SH-SY5Y (cell line): ENCODE results near the gene ASCC1.

ENCODE experiments used
- GATA2 ChIP-seq: IDR thresholded peaks from 2 replicates; pipeline ENCODE4 v1.6.1; 2011; ENCODE audit warnings: mild to moderate bottlenecking, low read depth, low read length
- GATA3 ChIP-seq: IDR thresholded peaks from 2 replicates; pipeline ENCODE4 v1.6.1; 2011; ENCODE audit warnings: low read depth, mild to moderate bottlenecking, low read length, moderate library complexity

DNA sequence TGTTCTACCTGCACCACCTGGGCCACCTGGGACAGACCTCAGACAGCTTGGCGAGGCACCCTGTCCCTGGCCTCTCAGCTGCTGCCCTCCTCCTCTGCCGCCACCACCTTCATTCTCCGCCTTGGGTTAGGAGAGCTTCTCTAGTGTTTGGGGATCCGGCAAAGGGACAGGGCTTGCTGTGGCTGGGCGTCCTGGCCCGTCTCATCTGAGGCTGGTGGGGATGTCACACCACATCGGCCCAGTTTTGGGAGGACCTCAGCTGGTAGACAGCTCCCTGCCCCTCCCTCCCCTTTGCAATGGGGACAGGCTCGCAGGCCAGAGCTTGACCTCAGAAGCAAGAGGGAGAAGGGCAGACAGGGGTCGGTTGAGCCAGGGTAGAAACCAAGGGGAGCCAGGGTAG lies 154.1 kb downstream of the ASCC1 start:
- TF ChIP-seq GATA2: no peak
- no peak for TF ChIP-seq GATA3
